NCI-H187 treated with DMSO at 0.1 percent for 48 hours (cell line): ENCODE results near the gene TRPM3.

Experiments
- DNase-seq: peaks from one replicate; lab custom pipeline; 2025; lab: John Stamatoyannopoulos, UW

TRPM3 gene

GRCh38 chr9:70553707-70554673 lies 567.4 kb downstream of the TRPM3 start:
- DNase-seq, result no peak

GRCh38 chr9:70552561-70552960 lies 568.9 kb downstream of the TRPM3 start:
- no peak for DNase-seq

GRCh38 chr9:70551801-70552200 lies 569.6 kb downstream of the TRPM3 start:
- DNase-seq, result no peak

GRCh38 chr9:70551396-70551795 lies 570.0 kb downstream of the TRPM3 start:
- DNase-seq, result no peak

GRCh38 chr9:70549926-70550325 lies 571.5 kb downstream of the TRPM3 start:
- no peak for DNase-seq

- no peak for DNase-seq
These were observed 579.0 kb downstream of the TRPM3 start for GRCh38 chr9:70542311-70542931.

GRCh38 chr9:70540016-70540415 lies 581.4 kb downstream of the TRPM3 start:
- no peak for DNase-seq

- no peak for DNase-seq
These were observed 581.9 kb downstream of the TRPM3 start for GRCh38 chr9:70539526-70539925.

GRCh38 chr9:70539001-70539400 lies 582.4 kb downstream of the TRPM3 start:
- DNase-seq, result no peak

- no peak for DNase-seq
These were observed 584.3 kb downstream of the TRPM3 start for GRCh38 chr9:70537084-70537483.

- no peak for DNase-seq
These were observed 585.7 kb downstream of the TRPM3 start for GRCh38 chr9:70535546-70536323.

- no peak for DNase-seq
These were observed 587.0 kb downstream of the TRPM3 start for GRCh38 chr9:70534471-70534870.

- no peak for DNase-seq
These were observed 587.4 kb downstream of the TRPM3 start for GRCh38 chr9:70534061-70534460.

GRCh38 chr9:70533492-70533891 lies 587.9 kb downstream of the TRPM3 start:
- DNase-seq, result no peak

- no peak for DNase-seq
These were observed 588.7 kb downstream of the TRPM3 start for GRCh38 chr9:70532716-70533115.

- DNase-seq, result no peak
These were observed 590.1 kb downstream of the TRPM3 start for GRCh38 chr9:70531311-70531710.

GRCh38 chr9:70530716-70531115 lies 590.7 kb downstream of the TRPM3 start:
- no peak for DNase-seq

- DNase-seq, result no peak
These were observed 591.6 kb downstream of the TRPM3 start for GRCh38 chr9:70529833-70530232.

GRCh38 chr9:70529377-70529776 lies 592.0 kb downstream of the TRPM3 start:
- DNase-seq, result no peak

- DNase-seq, result no peak
These were observed 594.5 kb downstream of the TRPM3 start for GRCh38 chr9:70526902-70527301.

- no peak for DNase-seq
These were observed 595.9 kb downstream of the TRPM3 start for GRCh38 chr9:70525519-70525918.

GRCh38 chr9:70519912-70520724 lies 601.3 kb downstream of the TRPM3 start:
- no peak for DNase-seq
